Lower leg skin (tissue), 3 donors: ENCODE results near the gene ATPAF1.

ENCODE experiments used
- CTCF ChIP-seq, 3 donors: fragments of 450-650 bp; IDR thresholded peaks; one replicate each; pipeline ENCODE4 v1.5.1; 2016; ENCODE audit warnings: antibody characterized with exemption in 3 of 3, mild to moderate bottlenecking in 3 of 3, moderate library complexity in 2 of 3
- POLR2A ChIP-seq, 2 donors: fragments of 450-650 bp; IDR thresholded peaks; one replicate each; pipeline ENCODE4 v1.6.1; 2016 to 2017; ENCODE audit warnings: antibody characterized with exemption in 2 of 2, mild to moderate bottlenecking in 1 of 2, moderate library complexity in 1 of 2

- TF ChIP-seq CTCF (IDR thresholded peaks at IDR 0.05): no peak
- no peak for TF ChIP-seq POLR2A (IDR thresholded peaks at IDR 0.05)
These were observed 19.0 kb upstream of the ATPAF1 start for GRCh38 chr1:46687093-46687659.
